HepG2 (cell line): ENCODE data around the gene TMEM14C. TPM values are rescaled to one million over a fixed set of nuclear protein-coding genes. Genes with fewer than 3 reads are reported as not detected.

Experiments used
- ARNT2 ChIP-seq: sonication (generic); formaldehyde crosslinking; IDR thresholded peaks from 2 replicates; pipeline ENCODE4 v1.8.0; 2022; ENCODE audit warnings: mild to moderate bottlenecking, low read depth, missing genetic modification reagents, moderate library complexity
- CHD4 ChIP-seq: fragments of 200-600 bp; sonication (generic); IDR thresholded peaks from 2 replicates; pipeline ENCODE4 v1.7.0; 2017; ENCODE audit warnings: mild to moderate bottlenecking, low read length, borderline replicate concordance
- DZIP1 ChIP-seq: sonication (generic); formaldehyde crosslinking; IDR thresholded peaks from 2 replicates; pipeline ENCODE4 v1.5.0; 2020; ENCODE audit warnings: mild to moderate bottlenecking, missing genetic modification reagents
- FOXO1 ChIP-seq: sonication (generic); formaldehyde crosslinking; IDR thresholded peaks from 2 replicates; pipeline ENCODE4 v1.4.0; 2020; ENCODE audit warnings: missing genetic modification reagents
- HHEX ChIP-seq: IDR thresholded peaks from 2 replicates; pipeline ENCODE4 v1.6.1; 2016; ENCODE audit warnings: control low read depth
- ISL2 ChIP-seq: sonication (generic); formaldehyde crosslinking; IDR thresholded peaks from 2 replicates; pipeline ENCODE4 v1.5.0; 2020; ENCODE audit warnings: missing genetic modification reagents
- JARID2 ChIP-seq: sonication (generic); formaldehyde crosslinking; IDR thresholded peaks from 2 replicates; pipeline ENCODE4 v1.8.1; 2023; ENCODE audit warnings: missing genetic modification reagents, inconsistent platforms; ENCODE audit not compliant: insufficient replicate concordance
- JUND ChIP-seq: sonication (generic); formaldehyde crosslinking; IDR thresholded peaks from 2 replicates; pipeline ENCODE4 v1.8.0; 2022; ENCODE audit warnings: mild to moderate bottlenecking, missing genetic modification reagents
- KLF16 ChIP-seq, 2 experiments: sonication (generic) in 1 of 2; formaldehyde crosslinking in 1 of 2; IDR thresholded peaks; 2 replicates each; pipeline versions ENCODE4 v1.6.1 to v1.8.0; 2016 to 2023; ENCODE audit warnings: missing genetic modification reagents in 2 of 2, missing compliant biosample characterization in 1 of 2
- MAX ChIP-seq: IDR thresholded peaks from 2 replicates; pipeline ENCODE4 v1.6.1; 2012; ENCODE audit warnings: inconsistent platforms
- MED13 ChIP-seq: sonication (generic); formaldehyde crosslinking; IDR thresholded peaks from 2 replicates; pipeline ENCODE4 v1.5.0; 2020; ENCODE audit warnings: missing genetic modification reagents
- NFKBIZ ChIP-seq: IDR thresholded peaks from 2 replicates; pipeline ENCODE4 v1.6.1; 2018; ENCODE audit warnings: missing genetic modification reagents, missing compliant biosample characterization
- PCBP1 ChIP-seq: fragments of 200-400 bp; formaldehyde crosslinking; IDR thresholded peaks from 2 replicates; pipeline ENCODE4 v1.6.1; 2017; ENCODE audit warnings: mild to moderate bottlenecking, low read depth, low read length, borderline replicate concordance
- PHF8 ChIP-seq: sonication (generic); formaldehyde crosslinking; IDR thresholded peaks from 2 replicates; pipeline ENCODE4 v1.5.0; 2020; ENCODE audit warnings: missing genetic modification reagents
- PRPF4 ChIP-seq: fragments of 200-400 bp; formaldehyde crosslinking; IDR thresholded peaks from 2 replicates; pipeline ENCODE4 v1.6.1; 2016; ENCODE audit warnings: low read length, low read depth; ENCODE audit not compliant: poor library complexity, severe bottlenecking
- RELA ChIP-seq: sonication (generic); formaldehyde crosslinking; IDR thresholded peaks from 2 replicates; pipeline ENCODE4 v1.4.0; 2020; ENCODE audit warnings: missing genetic modification reagents
- RFXANK ChIP-seq: IDR thresholded peaks from 2 replicates; pipeline ENCODE4 v1.6.1; 2016
- ZFAT ChIP-seq: sonication (generic); formaldehyde crosslinking; conservative IDR thresholded peaks from 2 replicates; pipeline ENCODE4 v1.8.1; 2023; ENCODE audit warnings: missing genetic modification reagents, inconsistent platforms
- ZGPAT ChIP-seq: IDR thresholded peaks from 2 replicates; pipeline ENCODE4 v1.6.1; 2016; ENCODE audit warnings: mild to moderate bottlenecking
- ZNF143 ChIP-seq: sonication (generic); formaldehyde crosslinking; IDR thresholded peaks from 2 replicates; pipeline ENCODE4 v1.4.0; 2020; ENCODE audit warnings: missing genetic modification reagents
- ZNF33A ChIP-seq: sonication (generic); formaldehyde crosslinking; IDR thresholded peaks from 2 replicates; pipeline ENCODE4 v1.5.1; 2020; ENCODE audit warnings: missing genetic modification reagents, mild to moderate bottlenecking, moderate library complexity, borderline replicate concordance
- ZNF567 ChIP-seq: sonication (generic); formaldehyde crosslinking; IDR thresholded peaks from 2 replicates; pipeline ENCODE4 v1.8.1; 2023; ENCODE audit warnings: mild to moderate bottlenecking, missing genetic modification reagents, borderline replicate concordance
- ZNF644 ChIP-seq: IDR thresholded peaks from 2 replicates; pipeline ENCODE4 v1.6.1; 2016; ENCODE audit warnings: low read depth
- ZNF720 ChIP-seq: sonication (generic); formaldehyde crosslinking; IDR thresholded peaks from 2 replicates; pipeline ENCODE4 v1.4.0; 2020; ENCODE audit warnings: missing genetic modification reagents
- ZNF792 ChIP-seq: IDR thresholded peaks from 2 replicates; pipeline ENCODE4 v1.6.1; 2016
- ZNF879 ChIP-seq: sonication (generic); formaldehyde crosslinking; IDR thresholded peaks from 2 replicates; pipeline ENCODE4 v1.8.1; 2023; ENCODE audit warnings: missing genetic modification reagents
- ZNF883 ChIP-seq: sonication (generic); formaldehyde crosslinking; IDR thresholded peaks from 2 replicates; pipeline ENCODE4 v1.5.1; 2020; ENCODE audit warnings: mild to moderate bottlenecking, missing genetic modification reagents; ENCODE audit errors: not compliant biosample characterization
- ZSCAN21 ChIP-seq: sonication (generic); formaldehyde crosslinking; IDR thresholded peaks from 2 replicates; pipeline ENCODE4 v1.8.0; 2022; ENCODE audit warnings: mild to moderate bottlenecking, missing genetic modification reagents, moderate library complexity, borderline replicate concordance
- polyA plus RNA-seq, 8 experiments: library from polyadenylated mRNA; depleted of rRNA in 3 of 8; stranded (reverse) in 7 of 8; unstranded in 1 of 8; fragments of >200 nt; fragmentation: Illumina TruSeq in 4 of 8; extraction: Trizol in 4 of 8; gene quantifications; 2 replicates each; pipeline versions ENCODE4 v1.2.1 to v1.2.3, GENCODE V29; 2011 to 2016; ENCODE audit warnings: low read depth in 4 of 8, missing spikeins in 1 of 8, mixed read lengths in 1 of 8; ENCODE audit not compliant: insufficient read depth in 1 of 8
- total RNA-seq, 5 experiments: library from RNA; depleted of rRNA; stranded (reverse); fragments of >200 nt; fragmentation: Illumina TruSeq; extraction: Trizol; gene quantifications; 2 replicates each; pipeline ENCODE4 v1.2.3, GENCODE V29; 2016; ENCODE audit warnings: low read depth in 1 of 5

Gene TMEM14C
- total and polyA plus RNA-seq, 2 of the 13 experiments (the other 11 are each of a cell fraction or from before 2014, with no cell fraction given): 184 TPM

DNA sequence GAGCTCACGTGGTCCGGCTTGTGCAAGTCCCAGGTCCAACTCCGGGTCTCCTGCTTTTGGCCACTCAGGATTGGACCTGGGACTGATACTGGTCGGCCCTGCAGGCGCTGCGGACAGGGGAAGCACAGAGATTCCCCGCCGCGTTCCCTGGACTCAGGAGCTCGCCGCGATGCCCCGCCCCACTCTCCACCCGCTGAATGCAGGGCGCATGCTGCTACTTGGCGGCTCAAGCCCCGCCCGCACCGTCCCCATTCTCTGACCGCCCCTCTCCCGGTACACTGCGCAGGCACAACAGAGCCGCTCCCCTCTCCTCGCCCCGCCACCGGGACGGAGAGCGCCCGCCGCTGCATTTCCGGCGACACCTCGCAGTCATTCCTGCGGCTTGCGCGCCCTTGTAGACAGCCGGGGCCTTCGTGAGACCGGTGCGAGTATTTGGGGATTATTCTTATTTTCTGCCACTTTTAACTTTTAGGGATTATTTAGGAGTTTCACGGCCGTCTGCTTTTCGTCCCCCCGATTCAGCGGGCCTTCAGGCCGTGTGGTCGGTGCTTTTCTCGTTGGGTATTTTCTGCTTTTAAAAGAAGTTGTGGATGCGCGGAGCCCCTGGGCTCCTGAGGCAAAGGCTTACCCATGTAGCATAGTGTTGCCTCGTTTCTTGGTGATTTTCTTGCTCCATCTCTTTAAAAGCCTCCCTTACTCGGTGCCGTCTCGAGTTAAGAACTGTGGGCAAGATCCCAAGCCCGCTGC lies at the start of gene TMEM14C (continued):
- TF ChIP-seq ZSCAN21 (CRISPR knock-in tag): peak; percentile 65; the same call in 1 of the 2 replicates
- TF ChIP-seq MAX: peak; percentile 96
- peak; percentile 91 for TF ChIP-seq PHF8 (CRISPR knock-in tag)
- TF ChIP-seq KLF16 (CRISPR knock-in tag; IDR thresholded peaks at IDR 0.05): peak in 1 of 2 experiments; percentile 86; a peak in 2 of 4 replicates
- peak; percentile 66; the same call in 1 of the 2 replicates for TF ChIP-seq RELA (CRISPR knock-in tag)
- TF ChIP-seq ZNF792: peak; percentile 96
- TF ChIP-seq DZIP1 (CRISPR knock-in tag): peak; percentile 86; the same call in 1 of the 2 replicates
- TF ChIP-seq ZFAT (CRISPR knock-in tag): no peak
- peak; percentile 83 for TF ChIP-seq RFXANK (CRISPR knock-in tag)
- TF ChIP-seq MED13 (CRISPR knock-in tag): peak; percentile 65
- TF ChIP-seq ZNF143 (CRISPR knock-in tag): peak; percentile 25; the same call in 1 of the 2 replicates
- peak; percentile 92 for TF ChIP-seq PCBP1
- peak; percentile 82 for TF ChIP-seq FOXO1 (CRISPR knock-in tag)
- TF ChIP-seq PRPF4: no peak
- TF ChIP-seq ZNF567 (CRISPR knock-in tag): peak; percentile 89
- 0 out of 2 replicates have a peak, but pooled peaks have one; percentile 28 for TF ChIP-seq NFKBIZ (CRISPR knock-in tag)
- 0 out of 2 replicates have a peak, but pooled peaks have one; percentile 54 for TF ChIP-seq ZNF720 (CRISPR knock-in tag)
- TF ChIP-seq HHEX (CRISPR knock-in tag): peak; percentile 12; the same call in 1 of the 2 replicates
- TF ChIP-seq JARID2 (CRISPR knock-in tag): peak; percentile 26
- TF ChIP-seq ZNF883 (CRISPR knock-in tag): peak; percentile 93
- TF ChIP-seq ZGPAT: peak; percentile 98
- TF ChIP-seq CHD4: no peak
- peak; percentile 97 for TF ChIP-seq ARNT2 (CRISPR knock-in tag)
- peak; percentile 51; the same call in 1 of the 2 replicates for TF ChIP-seq JUND (CRISPR knock-in tag)
- no peak for TF ChIP-seq ZNF644 (CRISPR knock-in tag)
- TF ChIP-seq ZNF33A: no peak
- peak; percentile 77 for TF ChIP-seq ISL2 (CRISPR knock-in tag)
- TF ChIP-seq ZNF879 (CRISPR knock-in tag): 0 out of 2 replicates have a peak, but pooled peaks have one; percentile 86
